ENCODE results near the gene BSDC1.

GRCh38 chr1:32388641-32389040, 5.6 kb downstream of the BSDC1 start:
- TF ChIP-seq POLR2A (IDR thresholded peaks at IDR 0.05; ENCODE audit: low read depth, low read length): no peak
- no peak for TF ChIP-seq TAF1 (IDR thresholded peaks at IDR 0.05; ENCODE audit: borderline replicate concordance, low read depth, low read length)
- TF ChIP-seq POLR2AphosphoS5 (IDR thresholded peaks at IDR 0.05; ENCODE audit: low read depth, low read length): no peak

Data from GM12892 (cell line).